Pancreas (tissue), 10 donors: ENCODE data around the gene SH3BP4. TPM values are rescaled to one million over a fixed set of nuclear protein-coding genes. Genes with fewer than 3 reads are reported as not detected.

Experiments used
- ATAC-seq, 4 donors: fragments of 200-7000 bp; cut with Tn5 transposase; one replicate each; pipeline versions ENCODE4 v1.8.0 to v1.9.1; 2020; ENCODE audit warnings: mild to moderate bottlenecking in 4 of 4, moderate library complexity in 4 of 4
- DNase-seq, 6 donors: peaks; one replicate each; pipeline ENCODE4 v3.0.0-alpha.2; 2020
- FAIRE-seq: peaks from 2 replicates; lab custom pipeline; 2012; peaks lifted over from hg19 to GRCh38; lab: Jason Lieb, UNC
- H3K27ac ChIP-seq, 4 donors: fragments of 200-600 bp; sonication (generic); 1 replicate in 3 of 4; 2 replicates in 1 of 4; pipeline versions ENCODE4 v1.5.0 to v1.8.0; 2020
- H3K27me3 ChIP-seq, 4 donors: fragments of 200-600 bp; one replicate each; pipeline ENCODE4 v1.8.0; 2021
- H3K36me3 ChIP-seq, 3 donors: fragments of 200-600 bp; sonication (generic) in 1 of 3; one replicate each; pipeline versions ENCODE4 v1.5.0 to v1.8.0; 2020 to 2021
- H3K4me1 ChIP-seq, 3 donors: fragments of 200-600 bp; one replicate each; pipeline ENCODE4 v1.8.0; 2021
- H3K4me3 ChIP-seq, 4 donors: fragments of 200-600 bp; sonication (generic) in 2 of 4; one replicate each; pipeline versions ENCODE4 v1.5.0 to v1.8.0; 2020 to 2021
- H3K9me3 ChIP-seq, 4 donors: fragments of 200-600 bp; one replicate each; pipeline ENCODE4 v1.8.0; 2021
- WGBS, 2 donors: extraction: QIAGEN DNeasy Blood & Tissue Kit; methylation state at CpG; one replicate each; pipeline ENCODE4 v1.1.7; 2013; 5-methylcytosine and 5-hydroxymethylcytosine counted together
- intact Hi-C, 3 donors: fragments of 100-400 bp; cut with DNase I; formaldehyde crosslinking; loops; one replicate each; pipeline versions ENCODE4 v1.11.1 to v1.14.2; 2022
- polyA plus RNA-seq, 2 donors: library from polyadenylated mRNA; stranded (reverse); fragments of 200-250 nt; gene quantifications; one replicate each; pipeline ENCODE4 v1.2.3, GENCODE V29; 2013
- total RNA-seq, 6 donors: library from RNA; stranded (reverse); fragmentation: NEBNext Ultra II Directional in 4 of 6; extraction: Animal tissue kit (Norgen Biotek cat#: 25700) in 4 of 6; gene quantifications; one replicate each; pipeline versions ENCODE4 v1.2.1 to v1.2.4, GENCODE V29; 2021 to 2023
- TF ChIP-seq, protein P1 (sequence below), 4 donors: fragments of 200-600 bp; sonication (generic) in 3 of 4; IDR thresholded peaks; one replicate each; pipeline versions ENCODE4 v1.5.0 to v1.8.0; 2021; ENCODE audit warnings: antibody characterized with exemption in 4 of 4
- donor health status: healthy with polysubstance abuse.
- donor health status: DM: no; HTN: no; CAD: no; lungs with moderate emphysema.
- donor health status: DM: no; HTN: no; CAD: no.
- donor health status: control.
- donor health status: control.
- donor health status: Bipolar disorder and iron deficiency.
- donor health status: DM: yes; HTN: yes; CAD: no.
- donor health status: DM: no; HTN: no; CAD: no.
- donor health status: DM: no; HTN: no; CAD: no.
- donor health status: DM: yes; HTN: yes; CAD: no.

The SH3BP4 gene
- total and polyA plus RNA-seq, 8 donors, result 20.5 to 99.7 (median 62.8) TPM

GRCh38 chr2:235002198-235003095, 50.6 kb downstream of the SH3BP4 start:
- H3K36me3 ChIP-seq, result peaks cover 0 to 5% (median 0%) of the 10 kb centered on the region in 3 donors
- ATAC-seq, result peak; percentile 42 to 55 (median 50)

GRCh38 chr2:235003096-235003775, 51.4 kb downstream of the SH3BP4 start:
- Histone ChIP-seq H3K9me3 (no peaks in the 10 kb centered on the region), H3K36me3 (peaks cover 0 to 5% (median 0%) of the 10 kb centered on the region in 3 donors), H3K4me3 (no peak overlapping the region), H3K27ac (peak overlapping the region in 3 of 4 donors; percentile 53 to 81 (median 70)), H3K4me1 (peaks cover 66 to 85% (median 72%) of the 10 kb centered on the region in 3 donors), H3K27me3 (no peaks in the 10 kb centered on the region)
- TF ChIP-seq, protein P1, sequence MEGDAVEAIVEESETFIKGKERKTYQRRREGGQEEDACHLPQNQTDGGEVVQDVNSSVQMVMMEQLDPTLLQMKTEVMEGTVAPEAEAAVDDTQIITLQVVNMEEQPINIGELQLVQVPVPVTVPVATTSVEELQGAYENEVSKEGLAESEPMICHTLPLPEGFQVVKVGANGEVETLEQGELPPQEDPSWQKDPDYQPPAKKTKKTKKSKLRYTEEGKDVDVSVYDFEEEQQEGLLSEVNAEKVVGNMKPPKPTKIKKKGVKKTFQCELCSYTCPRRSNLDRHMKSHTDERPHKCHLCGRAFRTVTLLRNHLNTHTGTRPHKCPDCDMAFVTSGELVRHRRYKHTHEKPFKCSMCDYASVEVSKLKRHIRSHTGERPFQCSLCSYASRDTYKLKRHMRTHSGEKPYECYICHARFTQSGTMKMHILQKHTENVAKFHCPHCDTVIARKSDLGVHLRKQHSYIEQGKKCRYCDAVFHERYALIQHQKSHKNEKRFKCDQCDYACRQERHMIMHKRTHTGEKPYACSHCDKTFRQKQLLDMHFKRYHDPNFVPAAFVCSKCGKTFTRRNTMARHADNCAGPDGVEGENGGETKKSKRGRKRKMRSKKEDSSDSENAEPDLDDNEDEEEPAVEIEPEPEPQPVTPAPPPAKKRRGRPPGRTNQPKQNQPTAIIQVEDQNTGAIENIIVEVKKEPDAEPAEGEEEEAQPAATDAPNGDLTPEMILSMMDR (IDR thresholded peaks at IDR 0.05), result no peak
- ATAC-seq (no peak), FAIRE-seq (no peak), DNase-seq (no peak)
- 60 to 69% methylated on average over 12 of the region's 12 CpGs for WGBS, 2 donors
- intact Hi-C loops, result no loop called here

More at GRCh38 chr2:235002198-235003095, 50.6 kb downstream of the SH3BP4 start:
- Histone ChIP-seq H3K27ac (peak overlapping the region; percentile 53 to 78 (median 68)), H3K4me3 (no peak overlapping the region), H3K4me1 (peaks cover 58 to 77% (median 68%) of the 10 kb centered on the region in 3 donors), H3K27me3 (no peaks in the 10 kb centered on the region), H3K9me3 (no peaks in the 10 kb centered on the region)
- WGBS, 2 donors, result 54 to 57% methylated on average over 16 of the region's 16 CpGs
- TF ChIP-seq, protein P1 (IDR thresholded peaks at IDR 0.05), result no peak
- intact Hi-C loops, result no loop called here
- DNase-seq (peak in 4 of 6 donors; percentile 67 to 80 (median 74)), FAIRE-seq (no peak)

GRCh38 chr2:235004329-235004903, 52.6 kb downstream of the SH3BP4 start:
- H3K4me1 ChIP-seq, result peaks cover 67 to 89% (median 73%) of the 10 kb centered on the region in 3 donors
- H3K36me3 ChIP-seq, result no peaks in the 10 kb centered on the region
- H3K4me3 ChIP-seq, result no peak overlapping the region
- intact Hi-C loops, result no loop called here
- ATAC-seq (no peak), DNase-seq (no peak), FAIRE-seq (no peak)
- H3K27ac ChIP-seq, result peak overlapping the region; percentile 69 to 88 (median 78)
- H3K27me3 ChIP-seq, result no peaks in the 10 kb centered on the region
- 57 to 59% methylated on average over 6 of the region's 6 CpGs for WGBS, 2 donors
- no peaks in the 10 kb centered on the region for H3K9me3 ChIP-seq
- TF ChIP-seq, protein P1 (IDR thresholded peaks at IDR 0.05), result no peak

GRCh38 chr2:235005023-235005422, 53.2 kb downstream of the SH3BP4 start:
- FAIRE-seq (no peak), DNase-seq (peak in 2 of 6 donors; percentile 61 to 73), ATAC-seq (peak in 1 of 4 donors; percentile 19)
- no peaks in the 10 kb centered on the region for H3K9me3 ChIP-seq
- peak overlapping the region; percentile 69 to 88 (median 78) for H3K27ac ChIP-seq
- H3K36me3 ChIP-seq, result no peaks in the 10 kb centered on the region
- WGBS, 2 donors, result 54 to 64% methylated on average over 5 of the region's 5 CpGs
- intact Hi-C loops, result no loop called here
- peaks cover 67 to 89% (median 73%) of the 10 kb centered on the region in 3 donors for H3K4me1 ChIP-seq
- no peak overlapping the region for H3K4me3 ChIP-seq
- no peaks in the 10 kb centered on the region for H3K27me3 ChIP-seq
- TF ChIP-seq, protein P1 (IDR thresholded peaks at IDR 0.05), result no peak
